Measurements from ENCODE around the gene ABCC1.
A peak's percentile ranks its signal among the peaks of the same experiment; 100 is the strongest.

ABCC1 gene

DNA sequence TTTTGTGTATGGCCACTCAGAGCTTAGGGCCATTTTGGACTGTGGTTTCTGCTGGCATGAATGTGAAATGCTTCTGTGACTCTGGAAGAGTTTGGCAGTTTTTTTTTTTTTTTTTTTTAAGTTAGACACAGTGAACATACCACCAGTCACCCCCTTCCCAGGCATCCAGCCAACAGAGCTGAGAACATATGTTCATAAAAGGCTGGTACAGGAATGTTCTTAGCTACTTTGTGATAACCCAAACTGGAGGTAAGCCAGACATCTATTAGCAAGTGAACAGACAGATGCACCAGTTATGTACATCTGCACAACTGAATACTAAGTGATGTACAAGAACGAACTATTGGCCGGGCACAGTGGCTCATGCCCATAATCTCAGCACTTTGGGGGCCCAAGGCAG is 92.7 kb downstream of the ABCC1 start:
- no peak overlapping the region for H3K4me3 ChIP-seq (ENCODE audit: low read depth, low read length)
- TF ChIP-seq MYC (IDR thresholded peaks at IDR 0.05; ENCODE audit: low read depth, low read length) (no peak), POLR2A (IDR thresholded peaks at IDR 0.05; ENCODE audit: extremely low read depth, insufficient read length) (no peak)
- TF ChIP-seq, protein P1, sequence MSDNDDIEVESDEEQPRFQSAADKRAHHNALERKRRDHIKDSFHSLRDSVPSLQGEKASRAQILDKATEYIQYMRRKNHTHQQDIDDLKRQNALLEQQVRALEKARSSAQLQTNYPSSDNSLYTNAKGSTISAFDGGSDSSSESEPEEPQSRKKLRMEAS (IDR thresholded peaks at IDR 0.05; ENCODE audit: low read depth, low read length) = no peak
- TF ChIP-seq, protein P2, sequence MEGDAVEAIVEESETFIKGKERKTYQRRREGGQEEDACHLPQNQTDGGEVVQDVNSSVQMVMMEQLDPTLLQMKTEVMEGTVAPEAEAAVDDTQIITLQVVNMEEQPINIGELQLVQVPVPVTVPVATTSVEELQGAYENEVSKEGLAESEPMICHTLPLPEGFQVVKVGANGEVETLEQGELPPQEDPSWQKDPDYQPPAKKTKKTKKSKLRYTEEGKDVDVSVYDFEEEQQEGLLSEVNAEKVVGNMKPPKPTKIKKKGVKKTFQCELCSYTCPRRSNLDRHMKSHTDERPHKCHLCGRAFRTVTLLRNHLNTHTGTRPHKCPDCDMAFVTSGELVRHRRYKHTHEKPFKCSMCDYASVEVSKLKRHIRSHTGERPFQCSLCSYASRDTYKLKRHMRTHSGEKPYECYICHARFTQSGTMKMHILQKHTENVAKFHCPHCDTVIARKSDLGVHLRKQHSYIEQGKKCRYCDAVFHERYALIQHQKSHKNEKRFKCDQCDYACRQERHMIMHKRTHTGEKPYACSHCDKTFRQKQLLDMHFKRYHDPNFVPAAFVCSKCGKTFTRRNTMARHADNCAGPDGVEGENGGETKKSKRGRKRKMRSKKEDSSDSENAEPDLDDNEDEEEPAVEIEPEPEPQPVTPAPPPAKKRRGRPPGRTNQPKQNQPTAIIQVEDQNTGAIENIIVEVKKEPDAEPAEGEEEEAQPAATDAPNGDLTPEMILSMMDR (IDR thresholded peaks at IDR 0.05; ENCODE audit: low read depth, low read length) = no peak
- no peak for DNase-seq (ENCODE audit: low read depth)

DNA sequence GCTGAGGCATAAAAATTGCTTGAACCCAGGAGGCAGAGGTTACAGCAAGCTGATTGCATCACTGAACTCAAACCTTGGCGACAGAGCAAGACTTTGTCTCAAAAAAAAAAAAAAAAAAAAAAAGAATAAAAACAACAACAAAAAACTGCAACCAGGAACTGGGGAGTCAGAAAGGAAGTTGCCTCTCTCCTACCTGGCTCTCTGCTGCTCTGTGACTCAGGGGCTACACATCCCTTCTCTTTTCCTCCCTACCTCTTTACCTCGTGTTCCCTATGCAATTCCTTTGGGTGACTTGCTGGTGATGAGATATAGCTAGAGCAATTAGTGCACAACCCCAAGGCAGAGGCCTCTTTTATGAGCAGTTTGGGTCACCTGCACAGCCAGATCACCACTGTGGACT is 95.9 kb downstream of the ABCC1 start:
- H3K4me3 ChIP-seq (ENCODE audit: low read depth, low read length) = no peak overlapping the region
- no peak for DNase-seq (ENCODE audit: low read depth)
- TF ChIP-seq, protein P2 (IDR thresholded peaks at IDR 0.05; ENCODE audit: low read depth, low read length) = no peak
- TF ChIP-seq, protein P1 (IDR thresholded peaks at IDR 0.05; ENCODE audit: low read depth, low read length) = no peak
- TF ChIP-seq MYC (IDR thresholded peaks at IDR 0.05; ENCODE audit: low read depth, low read length) = no peak
- no peak for TF ChIP-seq POLR2A (IDR thresholded peaks at IDR 0.05; ENCODE audit: extremely low read depth, insufficient read length)

DNA sequence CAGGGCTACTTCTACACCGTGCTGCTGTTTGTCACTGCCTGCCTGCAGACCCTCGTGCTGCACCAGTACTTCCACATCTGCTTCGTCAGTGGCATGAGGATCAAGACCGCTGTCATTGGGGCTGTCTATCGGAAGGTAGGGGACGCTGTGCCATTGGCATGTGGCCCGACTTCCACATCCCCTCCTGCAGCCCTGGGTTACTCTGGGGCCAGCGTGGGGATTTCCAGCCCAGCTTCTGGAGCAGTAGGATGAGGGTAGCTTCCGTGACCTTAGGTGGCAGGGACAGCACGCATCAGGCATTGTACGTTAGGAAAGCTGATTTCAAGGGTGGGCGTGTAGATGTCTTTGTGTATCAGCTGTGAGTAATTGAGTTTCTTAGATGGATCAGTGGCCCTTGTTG is 96.5 kb downstream of the ABCC1 start:
- peak; percentile 43 for DNase-seq (ENCODE audit: low read depth)
- H3K4me3 ChIP-seq (ENCODE audit: low read depth, low read length) = no peak overlapping the region
- TF ChIP-seq POLR2A (IDR thresholded peaks at IDR 0.05; ENCODE audit: extremely low read depth, insufficient read length) = no peak
- TF ChIP-seq, protein P2 (IDR thresholded peaks at IDR 0.05; ENCODE audit: low read depth, low read length) = peak; percentile 13

DNA sequence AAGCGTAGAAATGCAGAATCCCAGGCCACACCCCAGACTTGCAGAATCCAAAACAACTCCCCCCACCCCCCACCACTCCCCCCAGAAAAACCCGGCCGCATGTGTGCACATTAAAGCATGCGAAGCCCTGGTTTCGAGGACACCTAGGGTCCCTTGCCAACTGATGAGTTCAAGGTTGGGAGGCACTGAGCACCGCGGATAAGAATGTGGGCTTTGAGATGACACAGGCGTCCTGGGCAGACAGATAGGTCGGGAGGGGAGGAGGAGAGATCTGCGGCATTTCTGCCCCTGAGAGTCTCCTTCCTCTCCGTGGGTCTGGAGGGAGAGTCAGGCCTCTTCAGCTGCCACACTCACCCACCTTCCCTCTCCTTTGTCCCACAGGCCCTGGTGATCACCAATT is 98.3 kb downstream of the ABCC1 start:
- DNase-seq (ENCODE audit: low read depth) = no peak
- TF ChIP-seq, protein P1 (IDR thresholded peaks at IDR 0.05; ENCODE audit: low read depth, low read length) = no peak
- no peak for TF ChIP-seq MYC (IDR thresholded peaks at IDR 0.05; ENCODE audit: low read depth, low read length)
- no peak for TF ChIP-seq POLR2A (IDR thresholded peaks at IDR 0.05; ENCODE audit: extremely low read depth, insufficient read length)
- TF ChIP-seq, protein P2 (IDR thresholded peaks at IDR 0.05; ENCODE audit: low read depth, low read length) = no peak
- H3K4me3 ChIP-seq (ENCODE audit: low read depth, low read length) = no peak overlapping the region

DNA sequence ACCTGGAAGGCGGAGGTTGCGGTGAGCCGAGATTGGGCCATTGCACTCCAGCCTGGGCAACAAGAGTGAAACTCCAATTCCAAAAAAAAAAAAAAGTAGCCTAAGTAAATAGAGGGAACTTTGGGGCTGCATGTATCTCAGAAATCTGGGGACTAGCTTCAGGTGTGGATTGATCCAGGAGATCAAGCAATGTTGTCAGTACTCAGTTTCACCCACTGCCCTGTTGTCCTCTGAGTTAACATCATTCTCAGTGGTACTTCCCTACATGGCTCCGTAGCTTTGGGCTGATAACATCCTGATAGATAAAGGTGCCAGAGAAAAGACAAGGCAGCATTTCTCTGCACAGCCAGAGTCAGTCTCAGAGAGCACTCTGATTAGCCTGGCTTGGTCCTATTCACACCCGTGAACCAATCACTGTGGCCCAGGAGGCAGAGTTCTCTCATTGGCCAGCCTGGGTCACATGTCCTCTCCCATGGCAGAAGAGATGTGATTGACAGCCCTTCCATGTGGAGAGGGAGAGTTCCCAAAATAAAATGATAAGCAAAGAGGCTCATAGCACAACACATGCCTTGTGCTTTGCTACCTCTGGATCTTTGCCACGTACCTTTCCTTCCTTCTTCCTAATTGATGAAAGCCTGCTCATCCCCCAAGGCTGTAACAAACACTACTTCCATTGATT is 99.6 kb downstream of the ABCC1 start:
- TF ChIP-seq, protein P1 (IDR thresholded peaks at IDR 0.05; ENCODE audit: low read depth, low read length) = no peak
- no peak for TF ChIP-seq POLR2A (IDR thresholded peaks at IDR 0.05; ENCODE audit: extremely low read depth, insufficient read length)
- TF ChIP-seq, protein P2 (IDR thresholded peaks at IDR 0.05; ENCODE audit: low read depth, low read length) = no peak
- TF ChIP-seq MYC (IDR thresholded peaks at IDR 0.05; ENCODE audit: low read depth, low read length) = no peak
- no peak for DNase-seq (ENCODE audit: low read depth)
- no peak overlapping the region for H3K4me3 ChIP-seq (ENCODE audit: low read depth, low read length)

DNA sequence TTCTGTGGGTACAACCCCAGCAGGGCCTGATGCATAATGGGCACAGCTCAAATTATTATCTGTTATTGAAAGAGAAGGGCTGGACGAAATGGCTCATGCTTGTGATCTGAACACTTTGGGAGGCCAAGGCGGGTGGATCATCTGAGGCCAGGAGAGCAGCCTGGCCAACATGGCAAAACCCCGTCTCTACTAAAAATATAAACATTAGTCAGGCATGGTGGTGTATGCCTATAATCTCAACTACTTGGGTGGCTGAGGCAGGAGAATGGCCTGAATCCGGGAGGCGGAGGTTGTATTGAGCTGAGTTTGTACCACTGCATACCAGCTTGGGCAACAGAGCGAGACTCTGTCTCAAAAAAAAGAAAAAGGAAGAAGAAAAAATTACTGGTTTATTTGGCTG is 100.7 kb downstream of the ABCC1 start:
- no peak overlapping the region for H3K4me3 ChIP-seq (ENCODE audit: low read depth, low read length)
- DNase-seq (ENCODE audit: low read depth) = no peak
- TF ChIP-seq MYC (IDR thresholded peaks at IDR 0.05; ENCODE audit: low read depth, low read length) (no peak), POLR2A (IDR thresholded peaks at IDR 0.05; ENCODE audit: extremely low read depth, insufficient read length) (no peak)
- TF ChIP-seq, protein P2 (IDR thresholded peaks at IDR 0.05; ENCODE audit: low read depth, low read length) = no peak
- TF ChIP-seq, protein P1 (IDR thresholded peaks at IDR 0.05; ENCODE audit: low read depth, low read length) = no peak
